WI38 (cell line): ENCODE data around the gene RTL5.

Source experiments
- H3K4me3 ChIP-seq: 2 replicates; pipeline ENCODE4 v1.5.1; 2011; ENCODE audit warnings: low read depth, mild to moderate bottlenecking, control low read depth, low read length
- TF ChIP-seq, protein P1 (sequence below): IDR thresholded peaks from 2 replicates; pipeline ENCODE4 v1.5.1; 2012; ENCODE audit warnings: low read depth, mild to moderate bottlenecking, control low read depth, low read length

RTL5 gene

DNA sequence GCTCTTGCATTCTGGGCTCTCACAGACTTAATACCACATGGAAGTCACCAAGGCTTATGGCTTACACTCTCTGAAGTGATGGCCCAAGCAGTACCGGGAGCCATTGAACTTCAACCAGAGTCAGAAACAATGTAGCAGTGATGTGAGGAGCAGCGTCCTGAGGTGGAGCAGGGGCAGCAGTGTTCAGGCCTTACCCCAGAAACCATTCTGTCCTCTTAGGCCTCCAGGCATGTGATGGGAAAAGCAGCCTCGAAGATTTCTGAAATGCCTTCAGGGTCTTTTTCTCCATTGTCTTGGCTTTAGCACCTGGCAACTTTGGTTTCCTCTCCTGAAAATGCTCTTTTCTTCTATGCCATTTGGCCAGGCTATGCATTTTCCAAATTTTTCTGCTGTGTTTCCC lies 27.1 kb upstream of the RTL5 start:
- H3K4me3 ChIP-seq = no peak overlapping the region
- TF ChIP-seq, protein P1, sequence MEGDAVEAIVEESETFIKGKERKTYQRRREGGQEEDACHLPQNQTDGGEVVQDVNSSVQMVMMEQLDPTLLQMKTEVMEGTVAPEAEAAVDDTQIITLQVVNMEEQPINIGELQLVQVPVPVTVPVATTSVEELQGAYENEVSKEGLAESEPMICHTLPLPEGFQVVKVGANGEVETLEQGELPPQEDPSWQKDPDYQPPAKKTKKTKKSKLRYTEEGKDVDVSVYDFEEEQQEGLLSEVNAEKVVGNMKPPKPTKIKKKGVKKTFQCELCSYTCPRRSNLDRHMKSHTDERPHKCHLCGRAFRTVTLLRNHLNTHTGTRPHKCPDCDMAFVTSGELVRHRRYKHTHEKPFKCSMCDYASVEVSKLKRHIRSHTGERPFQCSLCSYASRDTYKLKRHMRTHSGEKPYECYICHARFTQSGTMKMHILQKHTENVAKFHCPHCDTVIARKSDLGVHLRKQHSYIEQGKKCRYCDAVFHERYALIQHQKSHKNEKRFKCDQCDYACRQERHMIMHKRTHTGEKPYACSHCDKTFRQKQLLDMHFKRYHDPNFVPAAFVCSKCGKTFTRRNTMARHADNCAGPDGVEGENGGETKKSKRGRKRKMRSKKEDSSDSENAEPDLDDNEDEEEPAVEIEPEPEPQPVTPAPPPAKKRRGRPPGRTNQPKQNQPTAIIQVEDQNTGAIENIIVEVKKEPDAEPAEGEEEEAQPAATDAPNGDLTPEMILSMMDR = no peak

- H3K4me3 ChIP-seq = no peak overlapping the region
- TF ChIP-seq, protein P1 = no peak
Measured at GRCh38 chrX:72146527-72146926, 14.8 kb upstream of the RTL5 start.

- H3K4me3 ChIP-seq = no peak overlapping the region
- TF ChIP-seq, protein P1 = no peak
Measured at GRCh38 chrX:72145181-72145580, 13.5 kb upstream of the RTL5 start.

DNA sequence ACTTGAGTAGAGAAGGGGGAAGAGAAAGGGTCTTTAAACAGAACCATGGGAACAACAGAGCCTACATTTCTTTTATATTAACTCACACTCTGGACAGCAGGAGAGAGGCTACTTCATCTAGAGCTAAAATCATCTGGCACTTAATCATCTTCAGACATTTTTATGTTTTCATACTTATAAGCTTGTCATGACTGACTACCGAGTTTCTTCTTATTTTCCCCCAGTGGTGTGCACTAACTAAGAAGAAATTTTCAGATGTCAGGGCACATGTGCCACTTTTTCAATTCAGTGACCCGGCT lies 11.8 kb upstream of the RTL5 start:
- TF ChIP-seq, protein P1 = no peak
- H3K4me3 ChIP-seq = no peak overlapping the region

- TF ChIP-seq, protein P1 = no peak
- no peak overlapping the region for H3K4me3 ChIP-seq
Measured at GRCh38 chrX:72142794-72143608, 11.3 kb upstream of the RTL5 start.

GRCh38 chrX:72142094-72142793 lies 10.5 kb upstream of the RTL5 start:
- H3K4me3 ChIP-seq = no peak overlapping the region
- TF ChIP-seq, protein P1 = no peak

DNA sequence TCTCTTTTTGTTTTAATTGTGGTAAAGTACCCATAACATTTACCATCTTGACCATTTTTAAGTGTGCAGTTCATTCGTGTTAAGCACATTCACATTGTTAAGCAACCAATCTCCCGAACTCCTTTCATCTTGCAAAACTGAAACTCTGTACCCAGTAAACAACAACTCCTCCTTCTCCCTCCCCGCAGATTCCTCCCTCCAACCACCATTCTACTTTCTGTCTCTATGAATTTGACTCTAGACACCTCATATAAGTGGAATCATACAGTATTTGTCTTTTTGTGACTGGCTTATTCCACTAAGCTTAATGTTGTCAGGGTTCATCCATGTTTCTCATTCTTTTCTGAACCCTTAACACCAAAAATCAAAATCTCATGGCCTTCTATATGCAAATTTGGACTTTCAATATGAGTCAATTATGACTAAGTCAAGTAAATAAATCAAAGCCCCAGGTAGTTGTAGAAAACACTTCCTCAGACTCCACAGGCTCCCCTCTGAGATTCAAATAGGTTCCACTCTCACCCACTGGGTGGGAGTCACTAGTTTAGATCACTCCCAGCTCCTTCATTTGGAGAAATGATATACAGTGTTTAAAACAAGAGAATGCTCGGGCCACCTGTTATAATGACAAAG lies 9.8 kb upstream of the RTL5 start:
- TF ChIP-seq, protein P1 = no peak
- H3K4me3 ChIP-seq = no peak overlapping the region
